HG03521 (cell line): ENCODE results near the gene SLC25A28.

Experiments
- ATAC-seq: cut with Tn5 transposase; IDR thresholded peaks from one replicate; pipeline ENCODE4 v1.9.1; 2021; ENCODE audit warnings: mild to moderate bottlenecking, moderate library complexity; ENCODE audit not compliant: unreplicated experiment

The SLC25A28 gene, protein sequence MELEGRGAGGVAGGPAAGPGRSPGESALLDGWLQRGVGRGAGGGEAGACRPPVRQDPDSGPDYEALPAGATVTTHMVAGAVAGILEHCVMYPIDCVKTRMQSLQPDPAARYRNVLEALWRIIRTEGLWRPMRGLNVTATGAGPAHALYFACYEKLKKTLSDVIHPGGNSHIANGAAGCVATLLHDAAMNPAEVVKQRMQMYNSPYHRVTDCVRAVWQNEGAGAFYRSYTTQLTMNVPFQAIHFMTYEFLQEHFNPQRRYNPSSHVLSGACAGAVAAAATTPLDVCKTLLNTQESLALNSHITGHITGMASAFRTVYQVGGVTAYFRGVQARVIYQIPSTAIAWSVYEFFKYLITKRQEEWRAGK

GRCh38 chr10:99619851-99620710 lies at the start of gene SLC25A28:
TSS of gene SLC25A28 (minus strand) at chr10:99620439. CDS start at chr10:99620335, 104 bp downstream.
- ATAC-seq = peak; percentile 74

GRCh38 chr10:99667108-99667751 lies 47.0 kb upstream of the SLC25A28 start:
- no peak for ATAC-seq

DNA sequence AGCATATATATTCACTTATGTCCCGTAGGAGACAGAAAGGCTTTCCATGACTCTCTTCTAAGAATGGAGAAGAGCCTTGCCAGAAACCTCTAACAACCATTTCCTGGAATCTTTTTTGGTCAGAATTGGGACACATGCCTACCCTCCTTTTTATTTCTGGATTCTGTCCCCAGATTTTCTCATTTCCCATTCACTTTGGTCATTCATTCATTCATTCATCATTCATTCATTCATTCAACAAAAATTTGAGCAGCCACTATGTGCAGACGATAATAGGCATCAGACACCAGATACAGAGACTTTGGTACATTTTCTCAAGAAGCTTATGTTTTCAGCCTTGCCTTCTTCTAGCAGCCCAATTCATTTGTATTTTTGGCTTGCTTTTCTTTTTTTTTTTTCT lies 45.1 kb upstream of the SLC25A28 start:
- ATAC-seq = no peak

DNA sequence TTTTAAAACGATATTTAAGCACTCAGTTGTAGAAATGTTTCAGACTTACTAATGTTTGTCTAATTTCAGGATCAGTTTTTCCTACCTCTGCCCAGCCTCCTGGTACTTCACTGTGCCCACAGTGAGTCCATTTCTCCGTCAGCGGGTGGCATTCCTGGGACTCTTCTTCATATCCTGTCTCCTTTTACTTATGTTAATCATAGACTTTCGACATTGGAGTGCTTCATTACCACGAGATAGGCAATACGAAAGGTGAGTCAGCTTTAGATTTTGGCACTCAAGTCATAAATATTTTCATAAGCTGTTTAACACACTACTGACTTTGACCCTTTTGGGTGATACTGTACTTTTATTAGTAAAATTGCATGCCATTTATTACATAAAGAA lies 41.1 kb upstream of the SLC25A28 start:
- ATAC-seq = no peak

GRCh38 chr10:99660662-99661376 lies 40.6 kb upstream of the SLC25A28 start:
- ATAC-seq = no peak

DNA sequence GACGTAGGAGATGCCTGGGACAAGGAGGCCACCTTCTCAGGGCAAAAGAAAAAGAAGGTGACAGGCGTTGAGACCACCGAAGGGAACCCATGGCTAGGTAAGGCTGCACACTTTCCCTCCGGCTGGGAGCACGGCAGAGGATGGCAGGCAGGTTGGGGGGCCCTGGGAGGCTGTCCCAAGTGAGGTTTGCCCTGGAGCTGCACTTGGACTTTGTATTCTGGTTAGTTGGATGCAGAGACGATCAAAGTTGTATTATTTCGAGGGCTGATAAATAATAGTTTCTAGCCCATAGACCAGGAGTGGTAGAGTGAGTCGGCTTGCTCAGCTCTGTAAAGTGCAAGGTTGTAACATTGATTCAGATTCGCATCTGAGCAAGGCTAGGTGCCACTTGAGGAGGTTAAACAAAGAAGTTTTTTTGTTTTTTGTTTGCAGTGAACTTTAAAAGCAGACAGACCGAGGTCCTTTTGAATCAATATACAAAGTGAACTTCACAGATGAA lies 39.7 kb upstream of the SLC25A28 start:
- no peak for ATAC-seq

DNA sequence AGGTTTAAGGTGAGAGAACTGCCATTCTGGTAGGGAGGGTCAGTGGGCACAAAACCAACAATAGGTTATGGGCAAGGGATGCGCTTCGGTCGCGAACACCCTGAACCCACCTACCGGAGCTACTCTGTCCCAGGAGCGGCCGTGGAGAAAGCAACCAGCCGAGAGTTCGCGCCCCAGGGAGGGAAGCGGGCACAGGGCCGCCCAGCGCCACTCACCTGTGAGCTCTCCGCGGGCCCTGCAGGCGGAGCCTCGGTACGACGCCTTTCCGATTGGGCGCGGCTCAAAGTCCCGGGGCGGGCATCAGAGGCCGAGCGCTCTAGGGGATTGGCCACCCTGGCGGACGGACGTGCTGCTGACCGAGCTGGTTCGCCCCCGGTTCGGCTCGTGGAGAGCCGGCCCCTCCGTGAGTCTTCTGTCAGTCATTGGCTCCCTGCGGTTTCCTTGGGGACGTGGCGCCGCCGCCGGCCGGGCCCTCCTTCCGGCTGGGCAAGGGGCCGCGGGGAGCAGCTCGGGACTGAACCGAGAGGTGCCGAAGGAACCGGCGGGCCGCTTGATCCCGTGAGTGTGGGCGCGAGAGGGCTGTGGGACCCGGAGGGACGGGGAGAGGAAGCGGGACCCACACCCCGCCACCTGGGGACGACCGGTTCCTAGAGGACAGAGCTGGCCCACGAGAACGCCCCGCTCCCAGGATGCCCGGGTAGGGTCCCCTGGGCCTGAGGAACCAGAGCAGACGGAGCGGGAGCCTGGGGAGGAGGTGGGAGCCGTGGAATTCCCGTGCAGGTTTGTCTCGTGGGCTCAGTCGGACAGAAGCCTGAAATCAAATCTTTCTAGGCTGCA lies 39.0 kb upstream of the SLC25A28 start, which contains the start of gene ENTPD7:
Gene ENTPD7 (plus strand): TSS at position 479 of the 837 bp plus-strand sequence. CDS start 448 bp downstream, outside the sequence.
- ATAC-seq = peak; percentile 99

DNA sequence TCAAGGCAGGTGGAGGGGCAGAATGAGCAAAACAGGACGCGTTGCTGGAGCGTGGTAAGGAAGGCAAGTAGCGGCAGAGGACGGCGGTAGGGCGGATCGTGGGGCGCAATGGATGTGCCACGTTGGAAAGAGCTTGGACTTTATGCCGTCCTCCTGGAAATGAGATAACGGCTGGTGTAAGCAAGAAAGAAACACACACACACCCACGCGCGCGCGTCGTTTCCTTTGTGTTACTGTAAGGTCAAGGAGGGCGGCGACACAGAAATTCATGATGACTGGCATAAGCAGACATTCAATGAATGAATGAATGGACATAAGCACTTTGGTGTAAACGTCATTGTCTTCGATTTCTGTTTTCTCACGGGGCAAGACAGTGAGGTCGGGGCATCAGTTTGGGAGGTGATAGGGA lies 38.4 kb upstream of the SLC25A28 start:
- no peak for ATAC-seq

GRCh38 chr10:99656199-99657064 lies 36.2 kb upstream of the SLC25A28 start:
- no peak for ATAC-seq

GRCh38 chr10:99654390-99655175 lies 34.3 kb upstream of the SLC25A28 start:
- ATAC-seq = no peak

DNA sequence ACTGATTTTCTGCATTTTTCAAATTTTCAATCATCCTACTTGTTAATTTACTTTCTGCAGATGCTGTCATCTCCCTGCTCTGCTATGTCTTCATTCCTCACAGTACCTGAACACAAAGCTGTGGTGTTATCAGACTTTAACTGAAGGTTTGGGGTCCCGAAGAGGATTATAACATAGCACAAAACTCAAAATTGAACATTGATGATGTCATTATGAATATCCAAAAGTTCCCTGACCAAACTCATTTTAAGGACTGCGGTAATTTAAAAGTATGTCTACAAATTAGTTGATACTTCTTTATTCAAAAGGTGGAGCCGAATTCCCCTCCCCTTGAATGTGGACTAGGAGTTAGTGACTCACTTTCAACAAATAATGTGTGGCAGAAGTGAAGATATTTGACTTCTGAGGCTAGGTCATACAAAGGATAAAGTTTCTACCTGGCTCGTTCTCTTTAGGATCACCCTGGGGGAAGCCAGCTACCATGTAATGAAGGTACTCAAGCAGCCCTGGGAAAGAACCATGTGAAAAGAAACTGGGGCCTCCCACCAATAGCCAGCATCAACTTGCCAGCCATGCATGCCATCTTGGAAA lies 32.7 kb upstream of the SLC25A28 start:
- ATAC-seq = no peak

DNA sequence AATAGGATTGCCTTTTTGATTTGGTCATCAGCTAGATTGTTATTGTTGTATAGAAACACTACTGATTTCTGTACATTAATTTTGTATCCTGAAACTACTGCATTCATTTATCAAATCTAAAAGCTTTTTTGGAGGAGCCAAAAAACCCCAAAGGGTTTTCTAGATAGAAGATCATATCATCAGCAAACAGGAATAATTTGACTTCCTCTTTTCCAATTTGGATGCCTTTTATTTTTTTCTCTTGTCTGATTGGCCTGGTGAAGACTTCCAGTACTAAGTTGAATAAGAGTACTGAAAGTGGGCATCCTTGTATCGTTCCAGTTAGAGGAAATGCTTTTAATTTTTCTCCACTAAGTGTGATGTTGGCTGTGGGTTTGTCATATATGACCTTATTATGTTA lies 28.5 kb upstream of the SLC25A28 start:
- ATAC-seq = no peak

- ATAC-seq = no peak
These were observed 27.4 kb upstream of the SLC25A28 start for GRCh38 chr10:99647601-99648151.

GRCh38 chr10:99633832-99634231 lies 13.6 kb upstream of the SLC25A28 start:
- no peak for ATAC-seq

GRCh38 chr10:99631496-99631895 lies 11.3 kb upstream of the SLC25A28 start:
- no peak for ATAC-seq

DNA sequence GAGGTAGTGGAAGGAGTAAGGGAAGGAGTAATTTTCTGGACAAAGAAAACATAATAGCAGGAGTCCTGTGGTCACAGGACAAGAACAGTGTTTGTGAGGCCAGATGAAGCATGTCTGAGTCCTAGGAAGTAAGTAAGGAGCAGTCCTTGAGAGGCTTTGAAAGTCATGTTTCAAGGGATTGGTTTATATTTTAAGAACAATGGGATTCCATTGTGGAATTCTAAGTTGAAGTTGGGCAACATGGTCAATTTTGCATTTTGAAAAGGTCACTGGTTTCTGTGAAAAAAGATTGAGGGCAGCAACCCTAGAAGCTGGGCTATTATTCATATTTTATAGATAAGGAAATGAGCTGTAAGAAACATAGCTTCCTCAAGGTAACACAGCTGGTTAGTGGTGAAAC lies 10.8 kb upstream of the SLC25A28 start:
- ATAC-seq = no peak

DNA sequence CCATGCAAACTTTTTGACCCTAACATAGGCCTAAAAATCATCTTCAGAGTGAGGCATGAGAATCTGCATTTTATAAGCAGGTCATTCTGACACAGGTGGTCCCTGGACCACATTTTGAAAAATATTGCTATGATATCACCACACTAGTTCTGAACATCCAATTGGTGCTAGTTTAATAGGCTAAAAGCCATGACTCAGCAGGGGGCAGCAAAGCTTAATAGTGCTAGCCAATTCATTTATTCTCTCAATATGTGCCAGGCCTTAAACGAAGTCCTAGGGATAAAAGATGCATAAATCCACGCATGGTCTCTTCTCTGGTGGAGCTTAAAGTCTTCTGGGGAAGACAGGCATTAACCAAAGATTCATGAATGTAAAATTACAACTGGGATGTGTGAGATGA lies 10.2 kb upstream of the SLC25A28 start:
- ATAC-seq = no peak
